HTR-8/SVneo (cell line): ENCODE results near the gene ALG2.
"Not testable (repeated sequence)": the region's sequence is repeated elsewhere in the genome, so short reads cannot be mapped to it uniquely, and the experiment has no call there.

ENCODE experiments used
- DNase-seq: peaks from one replicate; pipeline ENCODE4 v3.0.0; 2011; ENCODE audit warnings: low spot score, mixed read lengths; ENCODE audit not compliant: insufficient read length
- FAIRE-seq: peaks from 2 replicates; lab custom pipeline; 2011; peaks lifted over from hg19 to GRCh38; lab: Jason Lieb, UNC

The ALG2 gene

DNA sequence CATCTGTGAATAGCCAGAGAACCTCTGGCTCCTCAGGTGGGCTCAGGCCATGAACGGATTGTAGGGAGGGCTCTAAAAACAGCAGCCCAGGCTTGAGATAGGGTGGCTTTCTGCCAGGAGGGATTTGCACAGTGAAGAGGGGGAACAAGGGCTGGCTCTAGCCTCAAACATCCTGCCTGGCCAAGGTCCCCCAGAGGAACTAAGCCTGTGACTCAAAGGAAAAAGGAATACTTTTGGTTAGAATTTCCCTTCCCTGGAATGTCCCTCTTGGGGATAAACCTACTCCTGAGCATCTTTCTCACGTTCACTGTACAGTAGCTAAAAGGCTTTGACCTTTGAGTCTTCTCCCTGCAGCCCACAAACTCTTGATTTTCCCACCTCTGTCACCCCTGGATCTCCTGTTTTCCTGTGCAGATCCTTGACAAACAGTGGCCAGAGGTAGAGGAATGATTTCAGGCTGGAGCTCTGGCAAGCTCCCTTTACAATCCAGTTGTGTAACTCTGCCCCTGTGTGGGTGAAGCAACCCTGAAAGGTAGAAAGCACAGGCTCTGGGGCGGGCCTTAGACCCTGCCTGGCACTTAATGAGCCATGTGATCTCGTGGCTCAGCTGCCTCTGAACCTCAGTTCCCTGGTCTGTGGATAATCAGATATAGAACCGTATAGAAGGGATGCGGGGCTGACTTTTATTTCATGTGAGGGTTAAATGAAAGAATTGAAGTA is 17.8 kb upstream of the ALG2 start:
- no peak for FAIRE-seq
- no peak for DNase-seq

DNA sequence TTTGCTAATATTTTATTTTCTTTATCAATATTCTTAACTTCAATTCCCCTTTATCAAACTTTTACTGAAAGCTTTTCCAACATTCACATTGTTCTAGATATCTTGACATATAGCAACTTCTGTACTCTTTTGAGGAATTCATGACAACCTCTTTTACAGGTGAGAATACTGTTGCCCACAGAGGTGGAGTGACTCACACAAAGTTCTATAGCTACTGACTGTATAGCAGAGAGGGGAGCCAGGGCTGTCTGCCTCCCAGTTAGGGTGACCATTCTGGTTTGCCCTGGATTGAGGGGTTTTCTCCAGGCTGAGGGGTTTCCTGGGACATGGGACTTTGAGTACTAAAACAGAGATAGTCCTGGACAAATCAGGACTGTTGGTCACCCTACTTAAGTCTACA is 16.6 kb upstream of the ALG2 start:
- FAIRE-seq (no peak), DNase-seq (no peak)

- DNase-seq, FAIRE-seq: not testable (repeated sequence)
Measured at GRCh38 chr9:99237849-99238248, 16.1 kb upstream of the ALG2 start.

DNA sequence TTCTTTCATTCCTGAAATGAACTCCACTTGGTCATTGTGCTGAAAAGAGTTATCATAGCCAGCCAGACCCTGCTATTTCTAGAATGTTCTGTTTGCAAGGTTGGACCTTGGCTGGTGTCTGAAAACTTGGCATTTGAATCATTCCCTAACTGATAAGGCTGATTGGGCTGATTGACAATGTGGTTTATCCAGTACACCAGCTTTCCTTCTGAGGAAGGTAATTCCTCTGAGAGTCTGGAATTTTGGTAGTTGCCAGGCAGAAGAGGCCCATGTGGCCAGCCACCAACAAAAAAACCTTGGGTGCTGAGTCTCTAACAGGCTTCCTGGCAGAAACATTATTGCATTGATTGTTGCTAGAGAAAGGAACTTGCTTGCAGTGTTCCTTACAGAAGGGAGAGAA is 15.6 kb upstream of the ALG2 start:
- DNase-seq: no peak
- FAIRE-seq: no peak

DNA sequence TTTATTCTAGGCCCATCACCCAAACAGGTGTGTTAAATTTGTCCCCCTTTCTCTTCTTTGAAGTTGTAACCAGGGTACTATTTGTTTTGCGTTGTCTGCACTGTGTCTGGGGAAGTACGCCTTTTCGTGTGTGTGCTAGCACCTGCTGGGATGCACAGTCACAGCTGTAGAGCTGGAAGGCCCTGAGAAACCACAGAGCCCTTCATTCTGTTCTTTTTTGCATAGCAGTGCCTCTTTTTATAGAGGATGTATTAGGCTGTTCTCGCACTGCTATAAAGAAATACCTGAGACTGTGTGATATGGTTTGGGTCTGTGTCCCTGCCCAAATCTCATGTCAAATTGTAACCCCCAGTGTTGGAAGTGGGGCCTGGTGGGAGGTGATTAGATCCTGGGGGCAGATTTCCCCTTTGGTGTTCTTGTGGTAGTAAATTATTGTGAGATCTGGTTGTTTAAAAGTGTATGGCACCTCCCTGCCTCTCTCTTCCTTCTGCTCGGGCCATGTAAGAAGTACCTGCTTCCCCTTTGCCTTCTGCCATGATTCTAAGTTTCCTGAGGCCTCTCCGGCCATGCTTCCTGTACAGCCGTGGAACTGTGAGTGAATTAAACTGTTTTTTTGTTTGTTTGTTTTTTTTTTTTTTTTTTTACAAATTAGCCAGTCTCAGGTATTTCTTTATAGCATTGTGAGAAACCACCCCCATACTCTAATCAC is 14.3 kb upstream of the ALG2 start:
- no peak for DNase-seq
- FAIRE-seq: no peak

DNA sequence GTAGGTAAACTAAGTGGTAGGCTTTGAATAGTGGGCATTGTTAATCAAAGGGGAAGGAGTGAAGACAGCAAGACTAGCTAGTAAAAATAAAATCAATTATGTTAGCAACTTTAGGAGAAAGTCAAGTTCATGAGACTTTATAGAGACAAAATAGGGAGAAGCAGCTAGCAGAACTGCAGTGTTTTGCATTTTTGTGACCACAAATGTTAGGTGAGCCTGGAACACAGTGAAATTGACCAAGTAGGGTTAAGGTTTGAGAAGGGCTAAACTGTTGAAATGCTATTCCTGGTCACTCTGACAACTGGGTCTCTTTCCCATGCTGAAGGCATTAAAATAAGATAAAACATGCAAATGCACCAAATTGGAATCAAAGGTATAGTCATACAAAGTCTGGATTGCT is 13.3 kb upstream of the ALG2 start:
- FAIRE-seq (no peak), DNase-seq (no peak)

- DNase-seq (no peak), FAIRE-seq (no peak)
Measured at GRCh38 chr9:99234618-99235017, 12.9 kb upstream of the ALG2 start.

DNA sequence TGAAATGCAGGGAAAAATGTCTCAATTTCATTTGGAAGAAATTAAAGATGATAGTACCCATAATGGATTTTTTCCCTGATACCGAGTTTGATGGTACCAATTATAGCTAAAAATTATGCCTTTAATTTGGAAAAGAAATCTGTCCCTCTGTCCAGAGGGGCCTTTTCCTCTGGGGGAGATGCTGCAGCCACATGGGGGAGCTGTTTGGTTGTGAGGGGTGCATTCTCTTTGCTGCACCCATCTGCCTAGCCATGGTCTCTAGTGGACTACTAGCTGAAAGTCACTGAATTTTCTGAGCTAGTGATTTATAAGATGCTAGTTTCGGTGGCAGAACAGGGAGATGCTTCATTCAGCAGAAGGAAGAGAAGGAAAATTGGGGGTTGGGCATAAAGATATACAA is 10.0 kb upstream of the ALG2 start:
- DNase-seq: no peak
- no peak for FAIRE-seq

DNA sequence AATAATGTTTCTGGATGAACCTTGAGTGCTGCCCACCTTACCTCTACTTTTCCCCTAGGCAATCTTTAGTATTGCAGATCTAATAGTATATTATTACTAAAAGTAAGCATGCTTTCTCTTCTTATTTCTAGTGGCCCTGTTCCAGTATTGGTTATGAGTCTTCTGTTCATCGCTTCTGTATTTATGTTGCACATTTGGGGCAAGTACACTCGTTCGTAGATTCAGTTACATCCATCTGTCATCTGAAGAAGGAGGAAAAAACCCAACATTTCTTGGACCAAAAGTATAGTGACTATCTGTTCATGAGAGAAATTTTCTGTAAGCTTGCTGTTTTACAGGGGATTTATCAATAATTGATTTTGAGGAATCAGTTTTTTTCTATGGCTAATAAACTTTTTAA is 8.5 kb upstream of the ALG2 start:
- FAIRE-seq: no peak
- no peak for DNase-seq

- DNase-seq (no peak), FAIRE-seq (no peak)
Measured at GRCh38 chr9:99226054-99226453, 4.3 kb upstream of the ALG2 start.

DNA sequence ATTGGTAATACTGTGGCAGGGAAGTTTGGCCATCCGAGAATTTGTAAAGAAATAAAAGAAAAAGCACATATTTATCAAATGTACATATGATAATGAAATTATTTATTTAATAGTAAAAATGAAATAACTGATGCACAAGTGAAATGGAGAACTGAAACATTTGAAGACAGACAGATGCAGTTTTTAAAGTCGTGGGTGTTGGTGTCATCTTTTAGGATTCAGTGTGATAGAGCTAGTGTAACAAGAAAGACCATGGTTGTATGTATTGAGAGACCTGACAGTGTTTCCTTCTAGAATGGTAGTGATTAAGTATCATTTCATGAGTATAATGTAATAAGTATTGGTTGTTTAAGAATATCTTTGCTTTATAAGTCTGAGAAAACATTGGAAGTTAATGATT is 2.7 kb upstream of the ALG2 start:
- FAIRE-seq (no peak), DNase-seq (no peak)

DNA sequence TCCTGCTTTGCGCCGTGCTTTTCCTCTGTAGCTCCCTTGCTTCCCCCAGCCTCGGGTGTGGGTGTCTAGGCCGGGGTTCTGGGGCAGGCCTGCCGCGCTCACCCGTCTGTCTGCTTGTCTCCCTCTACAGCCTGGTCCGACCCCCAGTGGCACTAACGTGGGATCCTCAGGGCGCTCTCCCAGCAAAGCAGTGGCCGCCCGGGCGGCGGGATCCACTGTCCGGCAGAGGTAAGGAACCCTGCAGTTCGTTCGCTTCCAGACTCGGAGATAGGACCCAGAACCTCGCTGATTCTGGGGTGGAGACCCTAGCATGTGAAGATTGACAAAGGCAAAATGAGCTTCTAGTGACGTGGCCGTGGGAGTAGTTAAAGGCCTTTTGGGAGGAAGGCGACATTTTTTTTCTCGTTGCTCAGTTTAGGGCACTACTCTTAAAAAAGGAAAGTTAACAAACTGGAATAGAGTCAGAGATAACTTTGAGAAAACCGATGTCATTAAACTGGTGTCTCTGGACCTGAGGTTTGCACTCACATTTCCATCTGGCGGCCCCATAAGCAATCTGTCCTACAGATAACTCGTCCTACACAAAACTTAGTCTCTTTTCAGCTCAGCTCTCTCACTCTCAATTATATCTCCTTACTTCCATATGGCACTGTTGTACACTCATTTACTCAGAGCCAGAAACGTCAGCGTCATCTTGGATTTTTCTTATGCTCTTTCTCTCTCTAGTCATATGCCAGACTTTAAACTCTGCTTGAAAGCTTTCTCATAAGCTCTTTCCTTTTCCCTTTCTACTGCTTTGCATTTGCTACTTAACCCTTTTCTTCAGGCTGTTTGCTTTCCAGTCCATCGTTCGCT is 901 bp upstream of the ALG2 start:
- DNase-seq (no peak), FAIRE-seq (no peak)

DNA sequence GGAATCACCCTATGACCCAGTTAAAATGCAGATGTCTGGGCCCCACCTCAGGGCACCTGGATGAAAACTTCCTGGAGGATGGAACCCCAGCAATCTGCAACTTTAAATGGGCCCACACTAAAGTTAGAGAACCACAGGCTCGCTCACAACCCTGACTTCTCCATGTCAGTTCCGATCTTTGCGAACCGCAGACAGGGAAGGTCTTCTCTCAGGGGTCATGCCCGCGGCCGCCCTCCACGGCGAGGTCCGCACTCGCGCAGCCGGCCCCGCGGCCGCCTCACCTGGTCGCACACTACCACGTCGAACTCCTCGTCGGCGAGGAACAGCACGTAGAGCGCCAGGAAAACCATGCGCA is 499 bp downstream of the ALG2 start:
- FAIRE-seq (no peak), DNase-seq (no peak)

- DNase-seq: no peak
Measured at GRCh38 chr9:99220011-99220410, 1.7 kb downstream of the ALG2 start.

GRCh38 chr9:99216073-99216472 is 5.7 kb downstream of the ALG2 start:
- no peak for FAIRE-seq

More at GRCh38 chr9:99220011-99220410, 1.7 kb downstream of the ALG2 start:
- no peak for FAIRE-seq

GRCh38 chr9:99213197-99213596 is 8.5 kb downstream of the ALG2 start:
- DNase-seq (no peak), FAIRE-seq (no peak)

More at GRCh38 chr9:99216073-99216472, 5.7 kb downstream of the ALG2 start:
- no peak for DNase-seq

- no peak for DNase-seq
- FAIRE-seq: no peak
Measured at GRCh38 chr9:99211746-99212145, 10.0 kb downstream of the ALG2 start.

GRCh38 chr9:99210572-99210971 is 11.2 kb downstream of the ALG2 start:
- DNase-seq (no peak), FAIRE-seq (no peak)

DNA sequence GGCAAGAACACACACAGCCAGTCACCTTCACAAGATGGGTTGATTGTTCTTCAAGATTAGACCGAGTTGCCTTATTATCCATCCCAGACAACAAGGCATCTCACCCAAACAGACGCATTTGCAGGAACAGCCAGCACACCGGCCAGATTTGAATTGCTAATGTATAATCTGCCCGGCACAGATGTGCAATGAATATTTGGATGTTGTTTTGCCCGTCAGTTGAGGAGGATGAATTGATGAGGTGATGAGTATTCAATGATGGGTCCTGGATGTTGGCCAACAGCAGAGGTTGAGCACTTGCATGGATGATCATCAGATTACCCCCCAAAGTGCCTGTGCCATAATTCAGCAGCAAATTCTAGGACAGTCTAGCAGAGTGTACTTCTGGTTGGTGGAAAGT is 20.1 kb downstream of the ALG2 start:
- FAIRE-seq: no peak

DNA sequence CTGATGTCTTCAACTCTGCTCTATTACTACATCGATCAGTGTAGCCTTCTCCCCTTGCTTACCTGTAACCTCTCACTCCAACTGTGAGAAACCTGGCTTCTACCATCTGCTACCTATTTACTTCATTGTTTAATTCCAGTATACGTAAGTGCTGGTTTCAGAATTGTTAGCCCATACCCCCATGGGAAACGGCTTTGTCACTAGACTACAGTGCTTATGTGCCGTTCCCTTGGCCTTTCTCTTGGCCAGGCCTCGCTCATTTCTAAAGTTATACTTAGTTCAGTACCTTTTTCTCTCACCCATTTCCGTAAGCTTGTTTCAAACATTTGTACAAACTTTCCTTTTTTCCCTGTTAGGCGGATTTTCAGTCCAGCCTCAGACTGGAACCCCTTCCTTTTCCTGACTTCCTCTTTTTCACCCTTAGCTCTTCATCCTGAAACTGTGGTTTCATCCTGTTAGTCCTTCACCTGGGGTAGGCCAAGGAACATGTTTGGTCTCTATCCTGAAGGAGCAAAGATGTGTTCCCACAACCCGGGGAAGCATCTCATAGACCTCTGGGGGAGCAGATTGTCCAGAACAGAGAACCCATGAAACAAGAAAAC is 21.7 kb downstream of the ALG2 start:
- FAIRE-seq (no peak), DNase-seq (no peak)

More for the DNA sequence above, 20.1 kb downstream of the ALG2 start:
- DNase-seq: no peak

DNA sequence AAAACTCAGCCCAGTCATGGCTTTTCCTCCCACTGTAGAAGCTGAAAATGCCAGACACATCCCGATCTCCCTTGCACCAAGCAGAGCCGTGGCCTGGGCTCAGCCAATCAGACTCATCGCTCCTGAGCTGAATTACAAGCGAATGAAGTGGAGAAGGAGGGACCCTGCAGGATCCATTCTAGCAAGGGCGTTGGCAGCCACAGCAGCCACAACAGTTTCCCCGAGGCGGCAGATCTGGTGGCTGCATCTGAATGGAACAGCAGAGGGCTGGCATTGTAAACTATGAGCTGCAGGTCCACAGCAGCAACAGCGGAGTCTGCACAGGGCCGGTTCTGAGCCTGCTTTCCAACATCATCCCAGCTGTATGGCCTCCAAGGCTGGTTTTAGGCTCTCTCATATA is 23.8 kb downstream of the ALG2 start:
- FAIRE-seq: no peak
- DNase-seq: no peak
